Stimulated activated naive CD4-positive, alpha-beta T cell (primary cell): ENCODE results near the gene TM9SF4.
"Not testable (repeated sequence)": the region's sequence is repeated elsewhere in the genome, so short reads cannot be mapped to it uniquely, and the experiment has no call there.

Experiments
- DNase-seq, 6 experiments: peaks; one replicate each; lab custom pipeline; 2025; lab: John Stamatoyannopoulos, UW

The TM9SF4 gene

DNA sequence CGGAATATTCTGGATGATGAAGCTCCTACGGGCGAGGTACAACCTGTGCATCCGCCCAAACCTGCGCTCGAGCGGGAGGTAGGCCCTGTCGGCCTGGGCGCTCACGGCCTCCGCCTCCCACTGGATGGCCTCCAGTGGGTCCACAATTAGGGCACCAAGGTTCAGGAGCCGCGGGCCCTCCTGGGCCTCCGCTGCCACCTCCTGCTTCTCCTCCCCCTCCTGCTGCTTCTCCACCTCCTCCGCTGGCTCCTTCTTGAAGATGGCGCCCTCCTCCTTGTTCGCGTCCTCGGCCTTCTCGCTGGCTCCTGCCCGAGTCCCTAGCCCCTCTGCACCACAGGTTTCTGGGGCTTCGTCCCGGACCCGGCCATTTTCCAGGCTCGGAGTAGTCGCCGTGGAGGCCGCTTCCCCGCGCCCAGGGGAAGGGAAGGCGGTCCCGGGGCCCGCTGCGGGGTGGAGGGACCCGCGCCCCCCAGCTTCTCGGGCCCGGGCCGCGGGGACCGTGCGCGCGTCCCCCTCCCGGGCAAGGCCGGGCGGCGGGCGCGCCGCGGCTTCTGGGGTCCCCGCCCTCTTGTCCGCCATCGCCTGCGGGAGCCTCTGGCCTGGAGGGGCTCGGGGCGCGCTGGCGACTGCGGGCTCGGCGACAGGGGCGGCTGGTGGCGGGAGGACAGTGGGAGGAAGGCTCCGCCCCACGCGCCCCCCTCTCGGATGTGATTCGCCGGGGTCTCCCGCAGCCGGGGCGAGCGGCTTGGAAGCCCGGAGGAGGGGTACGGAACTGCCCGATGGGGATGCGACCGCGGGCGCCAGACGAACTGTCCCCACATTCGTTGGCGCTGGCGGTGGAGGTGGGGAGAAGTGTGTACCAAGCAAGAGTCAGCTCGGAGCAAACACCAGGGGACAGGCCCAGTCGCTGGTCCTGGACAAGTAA is 80.4 kb downstream of the TM9SF4 start:
- DNase-seq = peak; percentile 5 to 52 (median 38)

- DNase-seq = no peak
Measured at GRCh38 chr20:32190616-32191415, 81.3 kb downstream of the TM9SF4 start.

- no peak for DNase-seq
Measured at GRCh38 chr20:32191422-32191821, 81.9 kb downstream of the TM9SF4 start.

DNA sequence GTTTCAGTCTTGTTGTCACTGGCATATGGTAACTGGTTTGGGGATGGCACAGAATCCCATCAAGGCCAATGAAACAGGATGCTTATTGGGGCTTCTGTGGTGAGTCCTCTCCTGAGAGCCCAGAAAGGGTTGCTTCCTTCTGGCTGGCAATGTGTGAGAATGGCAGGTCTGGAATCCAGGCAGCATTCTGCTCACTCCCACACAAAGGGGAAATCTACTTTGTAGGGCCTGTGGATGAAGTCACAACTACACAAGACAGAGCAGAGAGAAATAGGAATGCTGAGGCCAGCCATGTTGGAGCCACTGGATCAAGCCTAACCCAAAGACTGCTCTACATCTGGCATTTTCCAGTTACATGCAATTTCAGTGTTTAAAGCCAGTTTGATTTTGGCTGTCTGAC is 82.4 kb downstream of the TM9SF4 start:
- DNase-seq = no peak

GRCh38 chr20:32192698-32193097 is 83.2 kb downstream of the TM9SF4 start:
- no peak for DNase-seq

- not testable (repeated sequence) for DNase-seq
Measured at GRCh38 chr20:32193336-32193735, 83.8 kb downstream of the TM9SF4 start.

DNA sequence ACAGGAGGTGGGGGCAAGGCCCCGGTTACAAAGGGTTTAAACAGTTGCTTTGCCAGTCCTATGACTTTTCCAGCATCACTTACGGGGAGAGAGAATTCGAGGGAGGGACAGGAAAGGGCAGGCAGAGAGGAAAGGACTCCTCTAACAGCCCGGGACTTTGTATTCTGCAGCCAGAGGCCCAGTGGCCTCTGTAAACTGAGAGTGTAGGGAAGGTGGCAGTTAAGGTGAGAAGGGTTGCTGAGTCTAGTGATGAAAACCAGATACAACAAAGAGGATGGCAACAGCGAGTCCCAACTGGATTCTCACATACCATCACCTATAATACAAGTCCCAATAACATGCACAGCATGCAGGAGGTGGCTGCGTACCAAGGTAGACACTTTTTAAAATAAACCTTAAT is 84.5 kb downstream of the TM9SF4 start:
- no peak for DNase-seq

GRCh38 chr20:32195581-32195980 is 86.1 kb downstream of the TM9SF4 start:
- DNase-seq = no peak

GRCh38 chr20:32196613-32197012 is 87.1 kb downstream of the TM9SF4 start:
- not testable (repeated sequence) for DNase-seq

GRCh38 chr20:32197136-32197535 is 87.6 kb downstream of the TM9SF4 start:
- not testable (repeated sequence) for DNase-seq

- DNase-seq = no peak
Measured at GRCh38 chr20:32199006-32199405, 89.5 kb downstream of the TM9SF4 start.

DNA sequence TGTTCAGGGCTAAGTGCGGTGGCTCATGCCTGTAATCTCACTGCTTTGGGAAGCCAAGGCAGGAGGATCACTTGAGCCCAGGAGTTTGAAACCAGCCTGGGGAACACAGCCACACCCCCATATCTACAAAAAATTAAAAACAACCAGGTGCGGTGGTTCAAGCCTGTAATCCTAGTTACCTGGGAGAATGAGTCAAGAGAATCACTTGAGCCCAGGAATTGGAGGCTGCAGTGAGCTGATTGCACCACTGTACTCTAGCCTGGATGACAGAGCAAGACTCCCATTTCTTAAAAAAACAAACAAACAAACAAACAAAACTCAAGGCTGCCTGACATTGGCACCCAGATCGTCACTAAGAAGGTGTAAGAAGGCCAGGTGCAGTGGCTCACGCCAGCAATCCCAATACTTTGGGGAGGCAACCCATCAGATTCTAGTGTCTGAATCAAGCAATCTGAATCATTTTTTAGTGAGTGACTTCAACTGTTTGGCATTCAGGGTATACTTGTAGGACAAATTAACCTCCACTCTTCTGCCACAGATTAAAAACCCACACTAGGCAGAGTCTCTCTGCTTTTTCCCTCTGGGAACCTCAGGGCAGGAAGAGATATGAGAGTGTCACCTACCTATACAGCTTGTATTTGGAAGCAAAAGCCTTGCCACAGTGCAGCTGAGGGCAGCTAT is 91.9 kb downstream of the TM9SF4 start:
- no peak for DNase-seq

- DNase-seq = no peak
Measured at GRCh38 chr20:32201977-32202363, 92.5 kb downstream of the TM9SF4 start.

DNA sequence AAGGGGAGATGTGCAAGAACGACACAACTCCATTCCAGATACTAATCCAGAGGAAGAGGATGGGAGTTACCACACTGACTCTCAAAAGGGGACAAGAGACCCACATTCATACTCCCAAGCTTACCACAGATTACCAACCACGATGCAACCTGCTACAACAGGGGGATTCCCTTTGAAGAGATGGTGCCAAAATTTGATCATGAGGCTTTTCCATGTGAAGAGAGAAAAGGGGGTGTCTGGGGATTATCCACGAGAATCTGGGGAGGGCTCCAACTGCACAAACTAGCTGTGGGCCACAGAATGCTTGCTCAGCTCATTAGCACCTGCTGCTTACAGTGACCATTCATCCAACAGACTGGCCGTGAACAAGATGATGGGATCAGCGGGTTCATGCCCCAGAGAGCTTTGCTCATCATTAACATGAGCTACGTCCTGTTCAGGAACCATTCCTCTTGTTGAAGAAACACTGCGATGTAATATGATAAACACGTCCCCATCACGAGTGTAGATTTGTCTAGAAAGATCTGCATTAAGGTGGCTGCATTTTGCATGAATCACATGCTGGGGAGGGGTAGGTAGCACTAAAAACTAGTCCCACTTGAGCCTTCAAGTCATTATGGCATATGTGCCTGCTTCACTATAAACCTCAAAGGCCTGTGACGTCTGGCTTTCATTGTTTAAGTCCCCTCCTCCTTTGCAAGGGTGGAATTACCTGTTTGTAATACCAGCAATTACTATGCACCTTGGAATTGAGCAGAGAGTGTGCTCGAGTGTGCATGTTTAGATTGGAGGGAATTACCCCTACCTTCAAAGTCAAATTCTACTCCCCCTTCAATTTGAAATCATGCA is 94.1 kb downstream of the TM9SF4 start:
- DNase-seq = no peak

DNA sequence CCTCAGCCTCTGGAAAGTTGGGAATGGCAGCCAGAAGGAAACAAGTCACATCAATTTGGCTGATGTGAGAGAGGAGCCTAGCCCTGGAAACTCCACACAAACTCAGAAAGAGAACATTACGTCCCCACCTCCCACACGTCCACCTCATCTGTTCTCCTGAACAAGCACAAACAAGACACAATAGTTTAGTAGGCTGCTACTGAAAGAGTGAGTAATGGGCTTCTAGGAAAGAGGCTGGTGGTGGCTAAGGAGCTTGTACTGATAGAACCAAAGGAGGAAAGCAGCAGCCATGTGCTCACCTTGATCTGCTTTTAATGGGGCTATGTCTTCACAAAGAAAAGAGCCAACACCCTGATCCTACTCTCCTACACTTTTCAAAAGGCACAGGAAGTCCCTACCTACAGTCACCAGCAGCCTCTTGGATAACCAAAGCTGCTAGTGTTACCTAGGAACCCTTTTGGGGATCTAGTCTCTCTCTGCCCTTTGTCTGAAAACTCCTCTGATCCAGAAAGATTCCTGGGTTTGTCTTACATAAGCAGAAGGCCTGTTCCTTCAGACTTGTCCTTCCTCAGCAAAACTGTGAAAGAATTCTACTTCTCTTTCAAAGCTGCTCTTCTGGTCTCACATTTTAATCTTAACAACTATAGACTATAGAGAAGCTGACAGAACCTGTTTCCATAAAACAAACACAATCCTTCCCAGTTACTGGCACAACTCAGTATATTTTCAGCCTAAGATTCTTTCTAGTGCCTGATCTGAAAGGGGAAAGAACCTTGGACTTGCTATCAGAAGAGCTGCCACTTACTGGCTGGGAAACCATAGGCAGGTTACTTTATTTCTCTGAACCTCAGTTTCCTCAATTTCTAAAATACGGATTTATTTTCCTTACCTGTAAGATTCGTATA is 94.9 kb downstream of the TM9SF4 start:
- DNase-seq = no peak

DNA sequence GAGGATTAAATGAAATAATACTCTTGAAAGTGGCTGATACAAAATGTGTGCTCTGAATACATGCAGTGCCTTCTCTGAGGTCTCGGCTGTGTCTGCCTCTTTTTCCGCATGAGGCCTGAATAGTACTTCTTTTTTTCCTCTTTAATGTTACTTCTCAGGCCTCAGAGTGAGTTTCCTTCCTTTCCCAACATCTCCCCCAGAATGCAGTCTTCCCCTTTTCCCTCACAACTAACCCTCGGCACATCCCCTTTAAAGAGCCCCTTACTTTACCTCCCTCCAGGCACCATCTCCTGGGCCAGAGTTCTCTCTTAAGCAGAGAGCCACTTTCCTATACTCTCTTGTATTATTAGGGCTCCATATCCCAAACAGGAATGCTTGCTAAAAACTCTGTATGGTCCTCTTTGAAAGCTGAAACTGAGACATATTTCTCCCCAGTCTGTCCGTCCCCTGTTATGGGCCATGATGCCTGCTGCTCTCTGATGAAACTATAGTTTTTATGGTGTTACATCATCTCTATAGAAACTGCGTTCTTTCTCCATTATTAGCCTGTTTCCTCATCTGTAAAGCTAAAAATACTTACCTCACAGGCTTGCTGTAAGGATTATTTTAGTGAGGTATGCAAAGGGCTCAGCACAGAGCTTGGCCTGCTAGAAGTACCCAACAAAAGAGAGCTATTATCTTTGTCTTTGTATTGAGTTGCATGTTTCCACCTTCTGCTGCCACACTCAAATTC is 95.8 kb downstream of the TM9SF4 start:
- no peak for DNase-seq

- no peak for DNase-seq
Measured at GRCh38 chr20:32205843-32206759, 96.6 kb downstream of the TM9SF4 start.

GRCh38 chr20:32206760-32207625 is 97.5 kb downstream of the TM9SF4 start:
- DNase-seq = no peak
